ENCODE data around the gene CRYL1. TPM values are rescaled to one million over a fixed set of nuclear protein-coding genes. Genes with fewer than 3 reads are reported as not detected.

The CRYL1 gene
- total RNA-seq, 1 experiment from 2014 or later: 3.7 TPM

GRCh38 chr13:20505405-20506366 is 20.0 kb downstream of the CRYL1 start:
- WGBS (ENCODE audit: extremely low coverage, insufficient read length, low lambda C conversion rate): no CpG with 5 or more reads among the region's 10 CpGs
- no peaks in the 10 kb centered on the region for H3K9me3 ChIP-seq (ENCODE audit: control insufficient read depth, low read depth, low read length)
- H3K36me3 Mint-ChIP-seq (ENCODE audit: insufficient read depth in 1 of 3, low read depth in 3 of 3): peaks cover 0 to 3% (median 0%) of the 10 kb centered on the region in 3 experiments; a peak in 3 of 7 replicates

More at GRCh38 chr13:20505405-20506366, 20.0 kb downstream of the CRYL1 start:
- H2BK20ac ChIP-seq (ENCODE audit: low read depth, low read length, poor library complexity, severe bottlenecking): no peak overlapping the region
- no peak for TF ChIP-seq CTCF (conservative IDR thresholded peaks at IDR 0.05)
- no peak overlapping the region for H2BK12ac ChIP-seq (ENCODE audit: insufficient read length, low read depth, low read length)
- no peaks in the 10 kb centered on the region for H4K20me1 ChIP-seq (ENCODE audit: control insufficient read depth, insufficient read depth, insufficient read length)
- no peaks in the 10 kb centered on the region for H3K4me1 ChIP-seq (ENCODE audit: insufficient read depth, low read length)
- no peaks in the 10 kb centered on the region for H3K23me2 ChIP-seq (ENCODE audit: insufficient read length, low read depth, low read length, poor library complexity, severe bottlenecking)
- H4K5ac ChIP-seq (ENCODE audit: insufficient read length, low read depth, low read length): no peak overlapping the region
- H2BK5ac ChIP-seq (ENCODE audit: insufficient read length, low read length): no peak overlapping the region
- no peak overlapping the region for H3K27ac ChIP-seq (ENCODE audit: insufficient read length, low read depth, low read length)
- no peak overlapping the region for H3K56ac ChIP-seq (ENCODE audit: insufficient read length, low read depth, low read length)
- H3K27me3 Mint-ChIP-seq (ENCODE audit: low read depth): no peaks in the 10 kb centered on the region; the same call in 1 of the 2 replicates
- H3K4me1 Mint-ChIP-seq: peaks cover 9% of the 10 kb centered on the region in 2 experiments; a peak in 3 of 4 replicates
- H3K27ac Mint-ChIP-seq: peak overlapping the region in 1 of 3 experiments; percentile 59; a peak in 1 of 7 replicates
- no peak for DNase-seq
- no peak overlapping the region for H2BK15ac ChIP-seq (ENCODE audit: low read depth, low read length)
- H2AK5ac ChIP-seq (ENCODE audit: insufficient read length, low read length): no peak overlapping the region
- H3K14ac ChIP-seq (ENCODE audit: insufficient read depth, low read length): no peak overlapping the region
- H3T11ph ChIP-seq (ENCODE audit: low read length): no peak overlapping the region
- H3K79me1 ChIP-seq (ENCODE audit: insufficient read depth, low read depth, low read length, poor library complexity, severe bottlenecking): no peaks in the 10 kb centered on the region
- H3K9me3 Mint-ChIP-seq: peaks cover 3 to 4% of the 10 kb centered on the region in 2 experiments; a peak in 4 of 5 replicates
- H2BK120ac ChIP-seq (ENCODE audit: low read depth, low read length, poor library complexity, severe bottlenecking): no peak overlapping the region
- no peak overlapping the region for H3K4me3 Mint-ChIP-seq
- no peak overlapping the region for H3K4ac ChIP-seq (ENCODE audit: low read depth, low read length)
- no peak overlapping the region for H3K23ac ChIP-seq (ENCODE audit: insufficient read length, low read depth, low read length)
- no peak overlapping the region for H3K9ac ChIP-seq (ENCODE audit: extremely low read depth, insufficient read length, low read length)
- H3K27me3 ChIP-seq (ENCODE audit: insufficient read depth, low read length): no peaks in the 10 kb centered on the region
- H4K8ac ChIP-seq (replicated peaks; ENCODE audit: insufficient read length, low read depth, low read length): no peak overlapping the region
- no peak overlapping the region for H4K91ac ChIP-seq (ENCODE audit: insufficient read length, low read depth, low read length)
- H3K4me2 ChIP-seq (ENCODE audit: insufficient read depth, insufficient read length, low read length): no peak overlapping the region
- H2AFZ ChIP-seq (ENCODE audit: low read length): no peak overlapping the region
- no peaks in the 10 kb centered on the region for H3K79me2 ChIP-seq (ENCODE audit: insufficient read depth, low read length)
- H3K18ac ChIP-seq (ENCODE audit: insufficient read length, low read depth, low read length): no peak overlapping the region
